ENCODE measurements around the gene NRF1. TPM values are rescaled to one million over a fixed set of nuclear protein-coding genes. Genes with fewer than 3 reads are reported as not detected.

The NRF1 gene
- total RNA-seq, 1 experiment from 2014 or later, result 25.9 TPM

DNA sequence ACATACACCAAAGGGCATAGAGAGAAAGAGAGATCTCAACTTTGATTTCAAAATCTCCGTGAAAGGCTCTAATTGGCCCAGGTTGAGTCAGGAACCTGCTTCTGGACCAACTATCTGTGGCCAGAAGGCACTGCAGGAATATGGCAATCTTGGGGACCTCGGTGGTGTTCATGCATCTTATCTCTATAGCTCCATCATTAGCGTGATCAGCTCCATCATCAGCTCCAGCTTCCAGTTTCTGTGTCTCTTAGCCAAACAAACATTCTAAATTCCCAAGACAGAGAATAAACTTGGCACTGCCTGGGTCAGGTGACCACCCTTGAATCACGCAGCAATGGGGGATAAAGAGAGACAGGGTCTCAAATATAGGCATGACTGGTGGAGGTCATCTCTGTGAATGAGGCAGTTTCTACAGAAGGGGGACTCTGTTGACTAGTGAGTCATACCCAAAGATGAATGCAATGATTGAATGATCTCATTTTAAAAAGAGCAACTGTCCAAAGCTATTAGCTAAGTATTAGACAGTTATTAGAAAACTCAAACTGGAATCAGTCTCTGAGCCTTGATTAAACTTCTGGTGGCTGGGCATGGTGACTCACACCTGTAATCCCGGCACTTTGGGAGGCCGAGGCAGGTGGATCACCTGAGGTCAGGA, 5.4 kb upstream of the NRF1 start:
- TF ChIP-seq JUND (IDR thresholded peaks at IDR 0.05), result no peak
- no peak for TF ChIP-seq ZFX (IDR thresholded peaks at IDR 0.05)
- TF ChIP-seq FOSL1 (IDR thresholded peaks at IDR 0.05; ENCODE audit: low read depth), result no peak
- peaks cover 0 to 14% of the 10 kb centered on the region in 2 experiments; a peak in 2 of 4 replicates for H3K4me1 ChIP-seq (ENCODE audit: control insufficient read depth in 1 of 2, insufficient read depth in 2 of 2, low read length in 2 of 2)
- no peaks in the 10 kb centered on the region for H3K9me2 ChIP-seq (ENCODE audit: insufficient read depth)
- H3K4me2 ChIP-seq (ENCODE audit: low read length), result no peak overlapping the region
- peaks cover 30% of the 10 kb centered on the region for H3K79me2 ChIP-seq (ENCODE audit: insufficient read depth, low read length)
- no peak overlapping the region for H2AFZ ChIP-seq (ENCODE audit: low read depth, low read length, poor library complexity, severe bottlenecking)
- no peaks in the 10 kb centered on the region for H3K27me3 ChIP-seq (ENCODE audit: insufficient read depth, low read length)
- H3K27ac ChIP-seq (ENCODE audit: low read depth, low read length), result no peak overlapping the region
- DNase-seq (ENCODE audit: low read depth, low spot score), result no peak
- H3K9me3 ChIP-seq (ENCODE audit: control insufficient read depth in 1 of 2, insufficient read depth in 1 of 2, low read depth in 1 of 2, low read length in 2 of 2), result no peaks in the 10 kb centered on the region
- ATAC-seq, result no peak
- no peaks in the 10 kb centered on the region for H4K20me1 ChIP-seq (ENCODE audit: insufficient read depth)
- ChIA-PET CTCF (interaction anchor here (0.5 kb wide), 1 partner anchor 663 kb away, joined by 3 read pairs; no protein-coding TSS in a partner anchor), POLR2A (no interaction called here), RAD21 (ENCODE audit: low non-redundant PET in 1 of 2, low total read pairs in 2 of 2, uncharacterized antibody in 2 of 2, unreplicated experiment in 2 of 2) (no interaction called here)
- H3K9ac ChIP-seq (ENCODE audit: low read length), result no peak overlapping the region
- peaks cover 0 to 19% of the 10 kb centered on the region in 2 experiments; a peak in 1 of 4 replicates for H3K36me3 ChIP-seq (ENCODE audit: control insufficient read depth in 1 of 2, insufficient read depth in 2 of 2, low read length in 2 of 2)
- H3K4me3 ChIP-seq (replicated peaks in 1 of 2; ENCODE audit: low read depth in 1 of 2, low read length in 2 of 2), result no peak overlapping the region
- intact Hi-C loops (cut with micrococcal nuclease), result loop anchor here (5.0 kb wide), 1 partner anchor 84 kb away; no protein-coding TSS in a partner anchor
- BruUV-seq (replicated peaks), result no TSS peak

DNA sequence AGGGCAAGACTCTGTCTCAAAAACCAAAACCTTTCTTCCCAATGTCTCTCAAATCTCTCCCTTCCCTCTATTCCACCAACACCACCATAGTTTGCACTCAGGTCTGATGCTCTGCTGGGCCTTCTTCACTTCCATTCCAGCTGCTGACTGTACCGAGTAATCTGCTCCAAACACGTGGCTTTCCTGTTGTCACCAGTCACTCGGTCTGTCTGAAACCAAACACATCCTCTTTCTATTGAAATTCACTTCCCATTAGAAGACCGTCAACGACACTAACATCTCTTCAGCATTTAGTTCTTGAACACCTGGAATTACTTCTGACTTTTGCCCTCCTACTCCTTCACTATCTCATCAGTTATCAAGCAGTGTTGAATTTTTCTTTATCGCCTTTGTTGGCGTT, 4.7 kb upstream of the NRF1 start:
- Histone ChIP-seq H3K27me3 (ENCODE audit: insufficient read depth, low read length) (no peaks in the 10 kb centered on the region), H3K79me2 (ENCODE audit: insufficient read depth, low read length) (peaks cover 33% of the 10 kb centered on the region), H3K4me3 (replicated peaks in 1 of 2; ENCODE audit: low read depth in 1 of 2, low read length in 2 of 2) (no peak overlapping the region), H3K9me3 (ENCODE audit: control insufficient read depth in 1 of 2, insufficient read depth in 1 of 2, low read depth in 1 of 2, low read length in 2 of 2) (no peaks in the 10 kb centered on the region), H4K20me1 (ENCODE audit: insufficient read depth) (no peaks in the 10 kb centered on the region), H3K27ac (ENCODE audit: low read depth, low read length) (no peak overlapping the region), H3K36me3 (ENCODE audit: control insufficient read depth in 1 of 2, insufficient read depth in 2 of 2, low read length in 2 of 2) (peaks cover 0 to 19% of the 10 kb centered on the region in 2 experiments; a peak in 1 of 4 replicates), H3K9ac (ENCODE audit: low read length) (no peak overlapping the region), H3K4me1 (ENCODE audit: control insufficient read depth in 1 of 2, insufficient read depth in 2 of 2, low read length in 2 of 2) (peaks cover 0 to 14% of the 10 kb centered on the region in 2 experiments; a peak in 2 of 4 replicates), H3K9me2 (ENCODE audit: insufficient read depth) (no peaks in the 10 kb centered on the region), H3K4me2 (ENCODE audit: low read length) (no peak overlapping the region), H2AFZ (ENCODE audit: low read depth, low read length, poor library complexity, severe bottlenecking) (no peak overlapping the region)
- no peak for DNase-seq (ENCODE audit: low read depth, low spot score)
- POLR2A ChIA-PET, result no interaction called here
- intact Hi-C loops (cut with micrococcal nuclease), result loop anchor here (5.0 kb wide), 1 partner anchor 85 kb away; no protein-coding TSS in a partner anchor
- RAD21 ChIA-PET (ENCODE audit: low non-redundant PET in 1 of 2, low total read pairs in 2 of 2, uncharacterized antibody in 2 of 2, unreplicated experiment in 2 of 2), result no interaction called here
- ATAC-seq, result no peak
- TF ChIP-seq EGR1 (IDR thresholded peaks at IDR 0.05; ENCODE audit: low read depth) (no peak), POLR2AphosphoS5 (IDR thresholded peaks at IDR 0.05; ENCODE audit: low read depth, low read length) (no peak; the same call in 1 of the 2 replicates)
- CTCF ChIA-PET, result no interaction called here
- no TSS peak for BruUV-seq (replicated peaks)
